IMR-90 (cell line): ENCODE results near the gene L1TD1. TPM values are rescaled to one million over a fixed set of nuclear protein-coding genes. Genes with fewer than 3 reads are reported as not detected.

Experiments used
- ATAC-seq: fragments of 200-7000 bp; cut with Tn5 transposase; 2 replicates; pipeline ENCODE4 v1.9.1; 2020; ENCODE audit warnings: low read depth, mild to moderate bottlenecking, moderate library complexity
- BruUV-seq: library from RNA; stranded (reverse); fragments of 400-500 nt; replicated peaks from 2 replicates; lab custom pipeline; 2021; lab: Mats Ljungman, UMichigan
- CTCF ChIA-PET: fragments of 300-600 bp; formaldehyde crosslinking; extraction: SDS; loops from one replicate; lab custom pipeline; 2021; ENCODE audit warnings: antibody characterized with exemption; lab: Yijun Ruan, JAX
- POLR2A ChIA-PET: fragments of 300-600 bp; sonication (Branson Sonifier 250); formaldehyde crosslinking; loops from one replicate; lab custom pipeline; 2022; ENCODE audit warnings: antibody characterized with exemption; ENCODE audit not compliant: unreplicated experiment; lab: Charles Lee
- DNase-seq: peaks from one replicate; pipeline ENCODE4 v3.0.0; 2013
- H2AFZ ChIP-seq: replicated peaks from 2 replicates; pipeline ENCODE3; 2013; ENCODE audit warnings: low read length, mild to moderate bottlenecking; ENCODE audit not compliant: poor library complexity
- H2AK5ac ChIP-seq: 2 replicates; pipeline ENCODE4 v1.6.1; 2013; ENCODE audit warnings: low read depth, low read length, inconsistent platforms
- H2AK9ac ChIP-seq: replicated peaks from 2 replicates; pipeline ENCODE3; 2013; ENCODE audit warnings: mild to moderate bottlenecking, low read depth, low read length, moderate library complexity; ENCODE audit not compliant: poor library complexity
- H2BK120ac ChIP-seq: 2 replicates; pipeline ENCODE4 v1.6.1; 2013; ENCODE audit warnings: low read depth, low read length, inconsistent platforms
- H2BK15ac ChIP-seq: 3 replicates; pipeline ENCODE4 v1.6.1; 2013; ENCODE audit warnings: low read depth, low read length, inconsistent platforms
- H2BK20ac ChIP-seq: 2 replicates; pipeline ENCODE4 v1.6.1; 2013; ENCODE audit warnings: low read depth, mild to moderate bottlenecking, inconsistent platforms, low read length, moderate library complexity
- H2BK5ac ChIP-seq: 2 replicates; pipeline ENCODE4 v1.6.1; 2013; ENCODE audit warnings: mild to moderate bottlenecking, low read depth, low read length, inconsistent platforms; ENCODE audit not compliant: poor library complexity, severe bottlenecking
- H3K14ac ChIP-seq: replicated peaks from 2 replicates; pipeline ENCODE4 v1.6.1; 2013; ENCODE audit warnings: low read depth, low read length, inconsistent platforms
- H3K18ac ChIP-seq: 2 replicates; pipeline ENCODE4 v1.6.1; 2013; ENCODE audit warnings: low read depth, low read length, control low read depth
- H3K23ac ChIP-seq: 2 replicates; pipeline ENCODE4 v1.6.1; 2013; ENCODE audit warnings: low read depth, low read length, inconsistent platforms
- H3K27ac ChIP-seq: 2 replicates; pipeline ENCODE4 v1.5.1; 2013; ENCODE audit warnings: mild to moderate bottlenecking, control low read depth, low read length; ENCODE audit not compliant: insufficient read depth
- H3K27me3 ChIP-seq: 2 replicates; pipeline ENCODE4 v1.6.1; 2013; ENCODE audit warnings: low read length; ENCODE audit not compliant: control insufficient read depth, insufficient read depth
- H3K36me3 ChIP-seq: 2 replicates; pipeline ENCODE4 v1.6.1; 2013; ENCODE audit warnings: low read length, mixed read lengths; ENCODE audit not compliant: control insufficient read depth, insufficient read depth
- H3K4ac ChIP-seq: 2 replicates; pipeline ENCODE4 v1.6.1; 2013; ENCODE audit warnings: low read depth, low read length, inconsistent platforms
- H3K4me1 ChIP-seq: 2 replicates; pipeline ENCODE4 v1.6.1; 2013; ENCODE audit warnings: low read length, mixed read lengths; ENCODE audit not compliant: control insufficient read depth, insufficient read depth
- H3K4me2 ChIP-seq: 2 replicates; pipeline ENCODE4 v1.6.1; 2013; ENCODE audit warnings: low read depth, mild to moderate bottlenecking, control low read depth, low read length, moderate library complexity
- H3K4me3 ChIP-seq: 2 replicates; pipeline ENCODE4 v1.5.1; 2013; ENCODE audit warnings: low read depth, mild to moderate bottlenecking, control low read depth, low read length, moderate library complexity; ENCODE audit not compliant: insufficient read depth
- H3K56ac ChIP-seq: 2 replicates; pipeline ENCODE4 v1.6.1; 2013; ENCODE audit warnings: low read length, inconsistent platforms; ENCODE audit not compliant: insufficient read depth; ENCODE audit errors: extremely low read depth
- H3K79me1 ChIP-seq, 2 experiments: 2 replicates each; pipeline ENCODE4 v1.6.1; 2013; ENCODE audit warnings: low read length in 2 of 2, inconsistent platforms in 1 of 2, low read depth in 1 of 2
- H3K9ac ChIP-seq: 2 replicates; pipeline ENCODE4 v1.6.1; 2013; ENCODE audit warnings: low read depth, low read length, control low read depth
- H3K9me1 ChIP-seq: 2 replicates; pipeline ENCODE4 v1.6.1; 2013; ENCODE audit warnings: low read length, inconsistent platforms; ENCODE audit not compliant: insufficient read depth
- H3K9me3 ChIP-seq: 2 replicates; pipeline ENCODE4 v1.6.1; 2013; ENCODE audit warnings: low read length; ENCODE audit not compliant: control insufficient read depth, insufficient read depth
- H4K20me1 ChIP-seq: 2 replicates; pipeline ENCODE4 v1.6.1; 2013; ENCODE audit warnings: low read length, inconsistent platforms; ENCODE audit not compliant: insufficient read depth
- H4K5ac ChIP-seq: 2 replicates; pipeline ENCODE4 v1.6.1; 2013; ENCODE audit warnings: mild to moderate bottlenecking, low read depth, low read length, control low read depth
- H4K8ac ChIP-seq, 2 experiments: 2 replicates each; pipeline ENCODE4 v1.6.1; 2013; ENCODE audit warnings: low read depth in 2 of 2, low read length in 2 of 2, control low read depth in 1 of 2, inconsistent platforms in 1 of 2
- H4K91ac ChIP-seq: 2 replicates; pipeline ENCODE4 v1.6.1; 2013; ENCODE audit warnings: low read depth, low read length, inconsistent platforms; ENCODE audit not compliant: insufficient read depth
- BHLHE40 ChIP-seq: fragments of 150-350 bp; IDR thresholded peaks from 2 replicates; pipeline ENCODE4 v1.6.1; 2016; ENCODE audit warnings: mild to moderate bottlenecking, low read depth, low read length
- CEBPB ChIP-seq: IDR thresholded peaks from 2 replicates; pipeline ENCODE4 v1.6.1; 2012; ENCODE audit warnings: low read depth, low read length, improper control_type of control experiment
- CTCF ChIP-seq: conservative IDR thresholded peaks from 2 replicates; pipeline ENCODE4 v1.5.1; 2012; ENCODE audit warnings: mild to moderate bottlenecking, low read depth, low read length, improper control_type of control experiment
- FOS ChIP-seq: fragments of 150-350 bp; IDR thresholded peaks from 2 replicates; pipeline ENCODE4 v1.6.1; 2016; ENCODE audit warnings: low read depth, low read length
- POLR2A ChIP-seq: IDR thresholded peaks from 2 replicates; pipeline ENCODE4 v1.6.1; 2012; ENCODE audit warnings: mild to moderate bottlenecking, low read depth, low read length
- RAD21 ChIP-seq: IDR thresholded peaks from 2 replicates; pipeline ENCODE4 v1.6.1; 2012; ENCODE audit warnings: low read length, improper control_type of control experiment
- RCOR1 ChIP-seq: IDR thresholded peaks from 2 replicates; pipeline ENCODE4 v1.6.1; 2012; ENCODE audit warnings: mild to moderate bottlenecking, low read length, improper control_type of control experiment; ENCODE audit not compliant: insufficient replicate concordance
- RFX5 ChIP-seq: IDR thresholded peaks from 2 replicates; pipeline ENCODE4 v1.8.0; 2012; ENCODE audit warnings: low read depth, mild to moderate bottlenecking, low read length, moderate library complexity
- WGBS, 2 experiments: methylation state at CpG; one replicate each; pipeline versions ENCODE4 v1.1.5 to v1.1.7; 2013; ENCODE audit warnings: missing lambda C conversion rate in 2 of 2; ENCODE audit not compliant: insufficient read length in 1 of 2; ENCODE audit errors: extremely low coverage in 2 of 2; 5-methylcytosine and 5-hydroxymethylcytosine counted together
- dilution Hi-C: fragments of 300-500 bp; cut with HindIII; formaldehyde crosslinking; loops from one replicate; pipeline ENCODE4 v1.14.3; 2018; ENCODE audit warnings: low sequenced_read_pairs; ENCODE audit not compliant: unreplicated experiment
- in situ Hi-C: fragments of 300-500 bp; cut with MboI; formaldehyde crosslinking; loops from 3 replicates; pipeline ENCODE4 v1.14.3; 2019; ENCODE audit warnings: low sequenced_read_pairs, inconsistent platforms, mixed read lengths
- intact Hi-C: fragments of 100-400 bp; cut with micrococcal nuclease; formaldehyde crosslinking; loops from 2 replicates; pipeline ENCODE4 v1.10.0; 2022
- polyA plus RNA-seq, 3 experiments: library from polyadenylated mRNA; depleted of rRNA; stranded (reverse); fragments of >200 nt; gene quantifications; 2 replicates each; pipeline ENCODE4 v1.2.3, GENCODE V29; 2012; ENCODE audit warnings: low replicate concordance in 1 of 3
- total RNA-seq: library from RNA; depleted of rRNA; stranded (reverse); fragments of >200 nt; gene quantifications from 2 replicates; pipeline ENCODE4 v1.2.3, GENCODE V29; 2012
- TF ChIP-seq, protein P1 (sequence below): fragments of 150-350 bp; IDR thresholded peaks from 2 replicates; pipeline ENCODE4 v1.6.1; 2016; ENCODE audit warnings: low read depth, mild to moderate bottlenecking, low read length, moderate library complexity, borderline replicate concordance

L1TD1 gene
- total and polyA plus RNA-seq, 2 of the 4 experiments (the other 2 are of a cell fraction) = not detected

DNA sequence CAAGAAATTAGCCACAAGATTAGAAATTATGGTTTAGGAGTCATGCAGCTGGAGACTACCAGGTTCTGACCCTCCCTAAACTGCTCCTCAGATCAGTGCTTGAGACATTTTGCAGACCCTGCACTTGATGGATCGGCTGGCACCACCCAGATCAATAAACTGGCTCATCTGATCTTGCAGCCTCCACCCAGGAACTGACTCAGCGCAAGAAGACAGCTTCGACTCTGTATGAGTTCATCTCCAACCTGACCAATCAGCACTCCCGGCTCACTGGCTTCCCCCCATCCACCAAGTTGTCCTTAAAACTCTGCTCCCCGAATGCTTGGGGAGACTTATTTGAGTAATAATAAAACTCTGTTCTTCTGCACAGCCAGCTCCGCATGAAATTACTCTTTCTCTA lies 40.0 kb downstream of the L1TD1 start:
- H3K14ac ChIP-seq = no peak overlapping the region
- H3K4me2 ChIP-seq = no peak overlapping the region
- no peak overlapping the region for H3K27ac ChIP-seq
- DNase-seq (no peak), ATAC-seq (no peak)
- H3K4me1 ChIP-seq = no peaks in the 10 kb centered on the region
- H3K18ac ChIP-seq = no peak overlapping the region
- no peak for TF ChIP-seq RFX5
- TF ChIP-seq BHLHE40 = no peak
- TF ChIP-seq CEBPB = no peak
- no peak for TF ChIP-seq FOS
- no peak for TF ChIP-seq RAD21
- TF ChIP-seq, protein P1, sequence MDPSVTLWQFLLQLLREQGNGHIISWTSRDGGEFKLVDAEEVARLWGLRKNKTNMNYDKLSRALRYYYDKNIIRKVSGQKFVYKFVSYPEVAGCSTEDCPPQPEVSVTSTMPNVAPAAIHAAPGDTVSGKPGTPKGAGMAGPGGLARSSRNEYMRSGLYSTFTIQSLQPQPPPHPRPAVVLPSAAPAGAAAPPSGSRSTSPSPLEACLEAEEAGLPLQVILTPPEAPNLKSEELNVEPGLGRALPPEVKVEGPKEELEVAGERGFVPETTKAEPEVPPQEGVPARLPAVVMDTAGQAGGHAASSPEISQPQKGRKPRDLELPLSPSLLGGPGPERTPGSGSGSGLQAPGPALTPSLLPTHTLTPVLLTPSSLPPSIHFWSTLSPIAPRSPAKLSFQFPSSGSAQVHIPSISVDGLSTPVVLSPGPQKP = no peak
- no peak for TF ChIP-seq RCOR1
- TF ChIP-seq POLR2A = no peak
- no peak for TF ChIP-seq CTCF
- no peaks in the 10 kb centered on the region for H3K9me1 ChIP-seq
- no peak overlapping the region for H2BK20ac ChIP-seq
- H3K9me3 ChIP-seq = peaks cover 5% of the 10 kb centered on the region
- H2AK5ac ChIP-seq = no peak overlapping the region
- H3K79me1 ChIP-seq = no peaks in the 10 kb centered on the region
- no TSS peak for BruUV-seq
- H3K27me3 ChIP-seq = no peaks in the 10 kb centered on the region
- no peak overlapping the region for H3K4me3 ChIP-seq
- H3K36me3 ChIP-seq = no peaks in the 10 kb centered on the region
- dilution Hi-C loops (no loop called here), intact Hi-C loops (no loop called here), in situ Hi-C loops (no loop called here)
- H2BK15ac ChIP-seq = no peak overlapping the region
- no peaks in the 10 kb centered on the region for H4K20me1 ChIP-seq
- no peak overlapping the region for H3K23ac ChIP-seq
- H3K4ac ChIP-seq = no peak overlapping the region
- no peak overlapping the region for H2BK5ac ChIP-seq
- H3K9ac ChIP-seq = no peak overlapping the region
- H4K5ac ChIP-seq = no peak overlapping the region
- POLR2A ChIA-PET = no interaction called here
- 46% methylated on average over 2 of the region's 6 CpGs; no CpG with 5 or more reads in 1 of the 2 experiments for WGBS, 2 experiments
- H4K91ac ChIP-seq = no peak overlapping the region
- CTCF ChIA-PET = no interaction called here
- no peak overlapping the region for H2AK9ac ChIP-seq
- H2AFZ ChIP-seq = no peak overlapping the region
- H2BK120ac ChIP-seq = no peak overlapping the region
- H3K56ac ChIP-seq = no peak overlapping the region
- no peak overlapping the region for H4K8ac ChIP-seq
